Measurements from ENCODE around the gene LDLRAD3. TPM values are rescaled to one million over a fixed set of nuclear protein-coding genes. Genes with fewer than 3 reads are reported as not detected.

Gene LDLRAD3
- polyA plus RNA-seq, 1 of the 3 experiments (the other 2 are of a cell fraction): 10.6 TPM

- DNase-seq: no peak
- Histone ChIP-seq H3K9me2 (no peaks in the 10 kb centered on the region), H2AFZ (ENCODE audit: low read depth) (no peak overlapping the region), H4K20me1 (ENCODE audit: insufficient read depth) (no peaks in the 10 kb centered on the region), H3K9ac (no peak overlapping the region), H3K79me2 (ENCODE audit: insufficient read depth) (no peaks in the 10 kb centered on the region; the same call in 1 of the 2 replicates), H3K4me3 (ENCODE audit: low read depth in 2 of 2, low read length in 1 of 2) (no peak overlapping the region), H3K9me3 (no peaks in the 10 kb centered on the region), H3K36me3 (replicated peaks in 1 of 2; ENCODE audit: control insufficient read depth in 1 of 2, insufficient read depth in 2 of 2, low read length in 1 of 2) (no peaks in the 10 kb centered on the region), H3F3A (replicated peaks; ENCODE audit: insufficient read depth) (no peaks in the 10 kb centered on the region), H3K27me3 (ENCODE audit: insufficient read depth) (no peaks in the 10 kb centered on the region), H3K4me1 (ENCODE audit: control insufficient read depth in 1 of 2, insufficient read depth in 2 of 2, low read depth in 1 of 2, low read length in 1 of 2) (no peaks in the 10 kb centered on the region), H3K27ac (ENCODE audit: low read depth in 2 of 2, low read length in 1 of 2) (no peak overlapping the region), H3K4me2 (no peak overlapping the region)
- WGBS (ENCODE audit: low lambda C conversion rate): 95% methylated on average over 4 of the region's 4 CpGs
- ChIA-PET POLR2A (no interaction called here), CTCF (interaction anchor here (2.0 kb wide), 1 partner anchor 8 kb away, joined by 4 read pairs; no protein-coding TSS in a partner anchor)
- no peak for TF ChIP-seq RXRA (IDR thresholded peaks at IDR 0.05; ENCODE audit: borderline replicate concordance, low read depth)
- TF ChIP-seq SMC3 (IDR thresholded peaks at IDR 0.05; ENCODE audit: low read depth, low read length): no peak
- no peak for TF ChIP-seq POLR2AphosphoS5 (IDR thresholded peaks at IDR 0.05; ENCODE audit: low read depth, low read length)
Measured at GRCh38 chr11:36059660-36060059, 115.8 kb downstream of the LDLRAD3 start.

- Histone ChIP-seq H3K4me1 (ENCODE audit: control insufficient read depth in 1 of 2, insufficient read depth in 2 of 2, low read depth in 1 of 2, low read length in 1 of 2) (no peaks in the 10 kb centered on the region), H3K4me2 (no peak overlapping the region), H3K79me2 (ENCODE audit: insufficient read depth) (no peaks in the 10 kb centered on the region; the same call in 1 of the 2 replicates), H2AFZ (ENCODE audit: low read depth) (no peak overlapping the region), H3F3A (replicated peaks; ENCODE audit: insufficient read depth) (no peaks in the 10 kb centered on the region), H3K9me3 (no peaks in the 10 kb centered on the region), H3K9me2 (no peaks in the 10 kb centered on the region), H3K9ac (no peak overlapping the region), H3K36me3 (replicated peaks in 1 of 2; ENCODE audit: control insufficient read depth in 1 of 2, insufficient read depth in 2 of 2, low read length in 1 of 2) (no peaks in the 10 kb centered on the region), H3K27me3 (ENCODE audit: insufficient read depth) (no peaks in the 10 kb centered on the region), H4K20me1 (ENCODE audit: insufficient read depth) (no peaks in the 10 kb centered on the region), H3K27ac (ENCODE audit: low read depth in 2 of 2, low read length in 1 of 2) (no peak overlapping the region), H3K4me3 (ENCODE audit: low read depth in 2 of 2, low read length in 1 of 2) (no peak overlapping the region)
- WGBS (ENCODE audit: low lambda C conversion rate): 98% methylated on average over 7 of the region's 7 CpGs
- no peak for DNase-seq
- TF ChIP-seq MEF2A (IDR thresholded peaks at IDR 0.05; ENCODE audit: borderline replicate concordance, low read depth): no peak
- no peak for TF ChIP-seq FOSL2 (IDR thresholded peaks at IDR 0.05; ENCODE audit: borderline replicate concordance, low read depth)
- TF ChIP-seq NRF1 (IDR thresholded peaks at IDR 0.05; ENCODE audit: low read depth, low read length): no peak
- TF ChIP-seq FOXM1 (IDR thresholded peaks at IDR 0.05; ENCODE audit: low read depth): no peak
- TF ChIP-seq GABPA (IDR thresholded peaks at IDR 0.05; ENCODE audit: low read depth): no peak
- no peak for TF ChIP-seq SMC3 (IDR thresholded peaks at IDR 0.05; ENCODE audit: low read depth, low read length)
- TF ChIP-seq TAF1 (IDR thresholded peaks at IDR 0.05; ENCODE audit: borderline replicate concordance, low read depth, low read length): no peak
- CTCF ChIA-PET: interaction anchor here (1.2 to 1.5 kb wide), 2 partner anchors 9 to 239 kb away, joined by 7 read pairs; no protein-coding TSS in a partner anchor
- POLR2A ChIA-PET: no interaction called here
Measured at GRCh38 chr11:36060926-36061325, 117.1 kb downstream of the LDLRAD3 start.

GRCh38 chr11:36061471-36061870 is 117.6 kb downstream of the LDLRAD3 start:
- Histone ChIP-seq H3K4me1 (ENCODE audit: control insufficient read depth in 1 of 2, insufficient read depth in 2 of 2, low read depth in 1 of 2, low read length in 1 of 2) (no peaks in the 10 kb centered on the region), H3K36me3 (replicated peaks in 1 of 2; ENCODE audit: control insufficient read depth in 1 of 2, insufficient read depth in 2 of 2, low read length in 1 of 2) (peaks cover 0 to 1% of the 10 kb centered on the region in 2 experiments), H3K9me3 (0 out of 2 replicates have a peak, but pooled peaks cover 1% of the 10 kb centered on the region), H3K9me2 (no peaks in the 10 kb centered on the region), H3K27me3 (ENCODE audit: insufficient read depth) (no peaks in the 10 kb centered on the region), H4K20me1 (ENCODE audit: insufficient read depth) (no peaks in the 10 kb centered on the region), H2AFZ (ENCODE audit: low read depth) (no peak overlapping the region), H3K4me2 (no peak overlapping the region), H3K9ac (no peak overlapping the region), H3K27ac (ENCODE audit: low read depth in 2 of 2, low read length in 1 of 2) (no peak overlapping the region), H3K4me3 (ENCODE audit: low read depth in 2 of 2, low read length in 1 of 2) (no peak overlapping the region), H3K79me2 (ENCODE audit: insufficient read depth) (no peaks in the 10 kb centered on the region; the same call in 1 of the 2 replicates), H3F3A (replicated peaks; ENCODE audit: insufficient read depth) (no peaks in the 10 kb centered on the region)
- ChIA-PET POLR2A (no interaction called here), CTCF (interaction anchor here (1.2 to 1.5 kb wide), 2 partner anchors 8 to 239 kb away, joined by 7 read pairs; no protein-coding TSS in a partner anchor)
- no peak for DNase-seq
- WGBS (ENCODE audit: low lambda C conversion rate): 79% methylated on average over 2 of the region's 2 CpGs
- no peak for TF ChIP-seq MEF2A (IDR thresholded peaks at IDR 0.05; ENCODE audit: borderline replicate concordance, low read depth)

All from SK-N-SH (cell line).